Cerebellar nuclear complex (tissue), 1 donor: ENCODE results near the gene SLC2A4.
"Not testable (repeated sequence)": the region's sequence is repeated elsewhere in the genome, so short reads cannot be mapped to it uniquely, and the experiment has no call there.

Experiments used
- DNase-seq, 2 experiments: peaks; one replicate each; lab custom pipeline; 2025; lab: John Stamatoyannopoulos, UW

The SLC2A4 gene

GRCh38 chr17:7324438-7324779 is 42.9 kb downstream of the SLC2A4 start:
- DNase-seq = no peak

- no peak for DNase-seq
Measured at GRCh38 chr17:7325031-7325528, 43.6 kb downstream of the SLC2A4 start.

- no peak for DNase-seq
Measured at GRCh38 chr17:7326186-7326585, 44.7 kb downstream of the SLC2A4 start.

- no peak for DNase-seq
Measured at GRCh38 chr17:7327056-7327455, 45.5 kb downstream of the SLC2A4 start.

- DNase-seq = no peak
Measured at GRCh38 chr17:7327501-7327900, 46.0 kb downstream of the SLC2A4 start.

GRCh38 chr17:7328009-7328408 is 46.5 kb downstream of the SLC2A4 start:
- DNase-seq = no peak

GRCh38 chr17:7328840-7329373 is 47.4 kb downstream of the SLC2A4 start, which contains the start of gene NEURL4:
TSS of gene NEURL4 (minus strand) at chr17:7329335. CDS start at chr17:7329312, 23 bp downstream.
- no peak for DNase-seq

- peak; percentile 82 to 90 for DNase-seq
Measured at GRCh38 chr17:7329374-7329996, 48.0 kb downstream of the SLC2A4 start.

- DNase-seq = no peak
Measured at GRCh38 chr17:7329997-7330637, 48.6 kb downstream of the SLC2A4 start.

GRCh38 chr17:7330638-7331015 is 49.1 kb downstream of the SLC2A4 start:
- DNase-seq = no peak

- no peak for DNase-seq
Measured at GRCh38 chr17:7332111-7332510, 50.6 kb downstream of the SLC2A4 start.

GRCh38 chr17:7332600-7333069 is 51.1 kb downstream of the SLC2A4 start:
- DNase-seq = not testable (repeated sequence)

GRCh38 chr17:7334938-7335538 is 53.5 kb downstream of the SLC2A4 start:
- no peak for DNase-seq

GRCh38 chr17:7335765-7336164 is 54.2 kb downstream of the SLC2A4 start:
- DNase-seq = not testable (repeated sequence)

GRCh38 chr17:7336240-7337175 is 55.0 kb downstream of the SLC2A4 start, which contains the start of gene ACAP1:
TSS of gene ACAP1 (plus strand) at chr17:7336529. CDS start at chr17:7336735, 206 bp downstream.
- no peak for DNase-seq

- not testable (repeated sequence) for DNase-seq
Measured at GRCh38 chr17:7337600-7337999, 56.1 kb downstream of the SLC2A4 start.
